Neuronal stem cell (in vitro differentiated cells): ENCODE results near the gene PTCD3.

ENCODE experiments used
- DNase-seq: peaks from one replicate; pipeline ENCODE4 v3.0.0-alpha.2; 2013; ENCODE audit warnings: low spot score
- H2AFZ ChIP-seq: one replicate; pipeline ENCODE4 v1.6.1; 2013; ENCODE audit warnings: mild to moderate bottlenecking, low read length, inconsistent platforms
- H2AK5ac ChIP-seq: 2 replicates; pipeline ENCODE4 v1.6.1; 2013; ENCODE audit warnings: low read depth, mild to moderate bottlenecking, inconsistent platforms, low read length, moderate library complexity, mixed read lengths
- H2BK120ac ChIP-seq: 2 replicates; pipeline ENCODE4 v1.6.1; 2013; ENCODE audit warnings: low read depth, mild to moderate bottlenecking, inconsistent platforms, low read length, moderate library complexity, mixed read lengths
- H2BK12ac ChIP-seq: one replicate; pipeline ENCODE4 v1.6.1; 2013; ENCODE audit warnings: low read length, inconsistent platforms
- H2BK15ac ChIP-seq: 2 replicates; pipeline ENCODE4 v1.6.1; 2013; ENCODE audit warnings: mild to moderate bottlenecking, low read length, inconsistent platforms, mixed read lengths
- H2BK5ac ChIP-seq: one replicate; pipeline ENCODE4 v1.6.1; 2013; ENCODE audit warnings: inconsistent platforms, mild to moderate bottlenecking, low read length, moderate library complexity
- H3K14ac ChIP-seq: one replicate; pipeline ENCODE4 v1.6.1; 2013; ENCODE audit warnings: low read length, inconsistent platforms
- H3K18ac ChIP-seq: 2 replicates; pipeline ENCODE4 v1.6.1; 2013; ENCODE audit warnings: low read length, inconsistent platforms
- H3K23ac ChIP-seq: 2 replicates; pipeline ENCODE4 v1.6.1; 2013; ENCODE audit warnings: low read depth, mild to moderate bottlenecking, mixed read lengths, low read length, inconsistent platforms; ENCODE audit not compliant: poor library complexity
- H3K27ac ChIP-seq: replicated peaks from 3 replicates; pipeline ENCODE4 v1.5.1; 2013; ENCODE audit warnings: low read length, inconsistent platforms
- H3K27me3 ChIP-seq, 3 experiments: 2 replicates each; pipeline ENCODE4 v1.6.1; 2013; ENCODE audit warnings: low read length in 3 of 3, mild to moderate bottlenecking in 2 of 3, inconsistent platforms in 1 of 3, low read depth in 1 of 3, mixed read lengths in 1 of 3, moderate library complexity in 1 of 3; ENCODE audit not compliant: control insufficient read depth in 3 of 3, insufficient read depth in 3 of 3
- H3K36me3 ChIP-seq, 2 donors: replicated peaks in 1 of 2; 2 replicates each; pipeline ENCODE4 v1.6.1; 2013; ENCODE audit warnings: low read length in 2 of 2; ENCODE audit not compliant: control insufficient read depth in 2 of 2, insufficient read depth in 2 of 2
- H3K4ac ChIP-seq: 2 replicates; pipeline ENCODE4 v1.6.1; 2013; ENCODE audit warnings: inconsistent platforms, mild to moderate bottlenecking, low read length, moderate library complexity
- H3K4me1 ChIP-seq, 2 donors: 1 replicate in 1 of 2; 2 replicates in 1 of 2; pipeline ENCODE4 v1.6.1; 2013; ENCODE audit warnings: low read length in 2 of 2, low read depth in 1 of 2; ENCODE audit not compliant: control insufficient read depth in 2 of 2, insufficient read depth in 1 of 2
- H3K4me2 ChIP-seq: one replicate; pipeline ENCODE4 v1.6.1; 2013; ENCODE audit warnings: mild to moderate bottlenecking, low read length, inconsistent platforms; ENCODE audit not compliant: insufficient read depth, poor library complexity, severe bottlenecking
- H3K4me3 ChIP-seq, 2 donors: 2 replicates each; pipeline ENCODE4 v1.5.1; 2013; ENCODE audit warnings: low read length in 2 of 2, mild to moderate bottlenecking in 2 of 2, inconsistent platforms in 1 of 2, moderate library complexity in 1 of 2
- H3K79me1 ChIP-seq: one replicate; pipeline ENCODE4 v1.6.1; 2013; ENCODE audit warnings: low read depth, mild to moderate bottlenecking, inconsistent platforms, low read length, moderate library complexity
- H3K9ac ChIP-seq: one replicate; pipeline ENCODE4 v1.6.1; 2013; ENCODE audit warnings: mild to moderate bottlenecking, low read depth, low read length, inconsistent platforms; ENCODE audit not compliant: poor library complexity
- H3K9me3 ChIP-seq, 2 donors: replicated peaks in 1 of 2; 2 replicates each; pipeline versions ENCODE3 to v1.6.1; 2013; ENCODE audit warnings: low read length in 2 of 2, mild to moderate bottlenecking in 2 of 2, inconsistent platforms in 1 of 2, low read depth in 1 of 2, mixed read lengths in 1 of 2, moderate library complexity in 1 of 2; ENCODE audit not compliant: control insufficient read depth in 2 of 2, insufficient read depth in 1 of 2
- H4K8ac ChIP-seq: one replicate; pipeline ENCODE4 v1.6.1; 2013; ENCODE audit warnings: low read depth, mild to moderate bottlenecking, inconsistent platforms, low read length, moderate library complexity
- H4K91ac ChIP-seq: one replicate; pipeline ENCODE4 v1.6.1; 2013; ENCODE audit warnings: low read length, low read depth, mild to moderate bottlenecking, inconsistent platforms; ENCODE audit not compliant: poor library complexity
- WGBS, 2 donors: extraction: QIAGEN DNeasy Blood & Tissue Kit; methylation state at CpG; one replicate each; pipeline ENCODE4 v1.1.7; 2013; ENCODE audit warnings: missing lambda C conversion rate in 2 of 2, mixed read lengths in 1 of 2; ENCODE audit not compliant: insufficient read length in 2 of 2, insufficient replicate concordance in 1 of 2; ENCODE audit errors: extremely low coverage in 2 of 2; 5-methylcytosine and 5-hydroxymethylcytosine counted together

PTCD3 gene

GRCh38 chr2:86143926-86144685 is 38.1 kb downstream of the PTCD3 start:
- Histone ChIP-seq H3K18ac (no peak overlapping the region), H3K79me1 (no peaks in the 10 kb centered on the region), H3K23ac (no peak overlapping the region), H2BK120ac (no peak overlapping the region), H3K14ac (no peak overlapping the region), H2BK15ac (no peak overlapping the region), H3K4ac (no peak overlapping the region), H4K8ac (no peak overlapping the region), H2AFZ (no peak overlapping the region), H3K36me3 (peaks cover 26 to 98% of the 10 kb centered on the region in 2 donors), H3K4me3 (no peak overlapping the region), H3K4me2 (no peak overlapping the region), H3K27me3 (no peaks in the 10 kb centered on the region), H4K91ac (no peak overlapping the region), H3K4me1 (no peaks in the 10 kb centered on the region), H2AK5ac (no peak overlapping the region), H2BK12ac (no peak overlapping the region), H3K9ac (no peak overlapping the region), H2BK5ac (no peak overlapping the region), H3K9me3 (no peaks in the 10 kb centered on the region), H3K27ac (no peak overlapping the region)
- no CpG with 5 or more reads among the region's 14 CpGs for WGBS, 2 donors
- no peak for DNase-seq

GRCh38 chr2:86147793-86148192 is 41.8 kb downstream of the PTCD3 start:
- H2BK15ac ChIP-seq = no peak overlapping the region
- no peak overlapping the region for H3K4me3 ChIP-seq
- no peak overlapping the region for H2BK5ac ChIP-seq
- H3K23ac ChIP-seq = no peak overlapping the region
- WGBS, 2 donors = no CpG with 5 or more reads among the region's 2 CpGs
- no peak for DNase-seq
- no peak overlapping the region for H4K8ac ChIP-seq
- H3K9ac ChIP-seq = no peak overlapping the region
- peaks cover 37 to 94% of the 10 kb centered on the region in 2 donors for H3K36me3 ChIP-seq
- no peak overlapping the region for H3K4me2 ChIP-seq
- H3K18ac ChIP-seq = no peak overlapping the region
- no peaks in the 10 kb centered on the region for H3K4me1 ChIP-seq
- no peak overlapping the region for H3K27ac ChIP-seq
- H3K4ac ChIP-seq = no peak overlapping the region
- H2AK5ac ChIP-seq = no peak overlapping the region
- no peak overlapping the region for H2BK12ac ChIP-seq
- peaks cover 2% of the 10 kb centered on the region for H3K79me1 ChIP-seq
- no peak overlapping the region for H2AFZ ChIP-seq
- no peak overlapping the region for H4K91ac ChIP-seq
- H3K9me3 ChIP-seq = no peaks in the 10 kb centered on the region
- no peaks in the 10 kb centered on the region for H3K27me3 ChIP-seq
- H2BK120ac ChIP-seq = no peak overlapping the region
- no peak overlapping the region for H3K14ac ChIP-seq

- WGBS, 2 donors = no CpG with 5 or more reads among the region's 2 CpGs
- H3K27me3 ChIP-seq = no peaks in the 10 kb centered on the region
- no peak overlapping the region for H4K91ac ChIP-seq
- no peak overlapping the region for H4K8ac ChIP-seq
- H2BK120ac ChIP-seq = no peak overlapping the region
- DNase-seq = no peak
- no peak overlapping the region for H3K27ac ChIP-seq
- peaks cover 2% of the 10 kb centered on the region for H3K79me1 ChIP-seq
- H3K18ac ChIP-seq = no peak overlapping the region
- no peak overlapping the region for H2BK5ac ChIP-seq
- H2BK15ac ChIP-seq = no peak overlapping the region
- no peaks in the 10 kb centered on the region for H3K9me3 ChIP-seq
- H2AK5ac ChIP-seq = no peak overlapping the region
- no peak overlapping the region for H2BK12ac ChIP-seq
- H3K4me2 ChIP-seq = no peak overlapping the region
- H3K23ac ChIP-seq = no peak overlapping the region
- no peak overlapping the region for H2AFZ ChIP-seq
- H3K4me3 ChIP-seq = no peak overlapping the region
- no peak overlapping the region for H3K14ac ChIP-seq
- H3K4ac ChIP-seq = no peak overlapping the region
- peaks cover 32 to 88% of the 10 kb centered on the region in 2 donors for H3K36me3 ChIP-seq
- no peaks in the 10 kb centered on the region for H3K4me1 ChIP-seq
- H3K9ac ChIP-seq = no peak overlapping the region
Measured at GRCh38 chr2:86150502-86150901, 44.5 kb downstream of the PTCD3 start.

- no peaks in the 10 kb centered on the region for H3K4me1 ChIP-seq
- H2BK120ac ChIP-seq = no peak overlapping the region
Measured at GRCh38 chr2:86157009-86157556, 51.0 kb downstream of the PTCD3 start.

More at GRCh38 chr2:86157009-86157556, 51.0 kb downstream of the PTCD3 start:
- Histone ChIP-seq H3K36me3 (peaks cover 16 to 86% of the 10 kb centered on the region in 2 donors), H3K9ac (no peak overlapping the region), H2BK5ac (no peak overlapping the region), H2BK15ac (no peak overlapping the region), H3K4me2 (no peak overlapping the region), H2BK12ac (no peak overlapping the region), H3K4me3 (no peak overlapping the region), H3K27me3 (no peaks in the 10 kb centered on the region), H3K14ac (no peak overlapping the region), H4K8ac (no peak overlapping the region), H2AK5ac (no peak overlapping the region), H3K79me1 (no peaks in the 10 kb centered on the region), H3K23ac (no peak overlapping the region), H2AFZ (no peak overlapping the region), H3K18ac (no peak overlapping the region), H4K91ac (no peak overlapping the region), H3K9me3 (no peaks in the 10 kb centered on the region), H3K4ac (no peak overlapping the region), H3K27ac (no peak overlapping the region)
- DNase-seq = no peak
- no CpG with 5 or more reads among the region's 2 CpGs for WGBS, 2 donors
